Amniotic epithelial cell (primary cell): Measurements from ENCODE around the gene IMMP2L.

Experiments used
- DNase-seq: peaks from one replicate; pipeline ENCODE4 v3.0.0-alpha.2; 2010; ENCODE audit warnings: low read depth

Gene IMMP2L

DNA sequence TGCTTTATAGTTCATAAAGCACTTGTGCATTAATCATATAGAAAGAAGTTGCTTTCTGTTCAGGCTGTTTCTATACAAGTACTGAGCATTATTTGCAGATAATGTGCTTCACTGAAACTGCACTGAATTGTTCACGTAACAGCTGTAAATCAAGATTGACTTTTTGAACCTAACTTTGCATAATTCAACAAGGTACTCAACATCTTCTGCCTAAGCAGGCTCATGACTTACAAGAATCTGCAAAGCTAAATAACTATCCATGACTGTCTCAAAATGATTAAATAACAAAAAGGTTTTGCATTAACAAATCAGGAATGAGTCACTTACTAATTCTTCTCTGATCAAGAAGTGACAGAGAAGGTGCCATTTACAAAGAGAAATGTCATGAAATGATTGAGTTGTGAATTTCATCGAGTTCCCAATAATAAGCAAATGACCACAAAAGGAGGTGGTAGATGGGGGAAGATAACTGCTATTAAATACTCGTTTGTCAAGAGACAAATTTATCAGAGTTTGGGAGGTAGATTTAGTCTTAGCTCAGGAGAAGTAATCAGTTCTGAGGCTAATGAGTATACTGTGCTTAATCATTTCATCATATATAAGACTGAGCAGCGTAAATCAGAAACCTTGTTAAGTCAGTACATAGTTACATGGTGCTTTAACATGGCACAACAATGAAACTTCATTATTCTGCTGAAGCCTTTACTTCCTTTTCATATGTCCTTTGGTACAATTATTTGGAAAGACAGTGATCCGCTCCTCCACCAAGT, 632.6 kb downstream of the IMMP2L start:
- no peak for DNase-seq

- DNase-seq, result peak; percentile 76
These were observed 639.4 kb downstream of the IMMP2L start for GRCh38 chr7:110922906-110923305.

DNA sequence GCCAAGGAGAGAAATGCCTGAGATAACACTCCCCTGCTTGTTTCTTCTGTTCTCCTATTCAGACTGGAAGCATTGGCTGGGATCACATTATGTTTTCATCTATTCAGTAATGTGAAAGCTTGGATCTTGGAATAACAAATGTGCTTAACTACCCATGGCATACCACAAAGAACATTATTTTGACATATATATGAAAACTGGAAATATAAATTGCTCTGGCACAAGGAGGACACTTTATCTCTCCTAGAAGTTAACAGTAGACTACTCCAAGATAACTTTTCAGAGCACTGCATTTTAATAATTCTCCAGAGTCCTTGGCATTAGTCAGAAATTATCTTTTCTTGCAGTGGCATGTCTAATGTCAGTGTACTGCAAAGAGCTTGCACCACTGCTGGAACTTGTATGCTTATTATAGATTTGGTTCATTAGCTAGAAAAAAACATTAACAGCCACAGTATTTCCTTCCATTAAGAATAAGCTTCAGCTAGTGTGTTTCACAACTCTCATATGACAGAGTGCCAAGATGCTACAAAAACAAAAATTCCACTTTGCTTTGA, 640.6 kb downstream of the IMMP2L start:
- peak; percentile 78 for DNase-seq

DNA sequence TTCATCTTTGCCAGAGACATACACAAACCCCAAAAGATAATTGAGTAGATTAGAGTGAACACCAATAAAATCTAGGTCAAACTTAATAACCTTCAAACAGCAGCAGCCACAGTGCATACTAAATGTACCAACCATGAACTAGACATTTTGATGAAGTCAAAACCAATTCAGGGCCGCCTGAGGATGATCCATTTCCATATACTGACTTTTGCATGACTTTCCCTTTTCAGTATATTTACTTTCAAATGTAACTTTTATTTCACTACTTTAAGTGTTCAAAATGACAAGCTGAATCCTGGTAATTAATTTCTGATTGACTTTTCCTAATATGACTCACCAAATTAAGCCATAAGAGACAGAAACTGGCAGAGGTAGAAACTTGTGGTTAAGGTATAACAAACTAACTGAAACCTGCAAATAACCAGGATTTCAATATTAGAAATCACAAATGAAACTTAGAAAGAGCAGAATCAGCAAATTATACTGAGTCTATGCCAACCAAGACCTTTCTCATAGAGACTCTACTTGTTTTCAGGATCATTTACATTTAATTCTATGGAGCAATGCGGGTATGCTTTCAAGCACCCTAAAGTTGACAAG, 643.2 kb downstream of the IMMP2L start:
- DNase-seq, result no peak

- DNase-seq, result no peak
These were observed 648.0 kb downstream of the IMMP2L start for GRCh38 chr7:110914263-110914662.

DNA sequence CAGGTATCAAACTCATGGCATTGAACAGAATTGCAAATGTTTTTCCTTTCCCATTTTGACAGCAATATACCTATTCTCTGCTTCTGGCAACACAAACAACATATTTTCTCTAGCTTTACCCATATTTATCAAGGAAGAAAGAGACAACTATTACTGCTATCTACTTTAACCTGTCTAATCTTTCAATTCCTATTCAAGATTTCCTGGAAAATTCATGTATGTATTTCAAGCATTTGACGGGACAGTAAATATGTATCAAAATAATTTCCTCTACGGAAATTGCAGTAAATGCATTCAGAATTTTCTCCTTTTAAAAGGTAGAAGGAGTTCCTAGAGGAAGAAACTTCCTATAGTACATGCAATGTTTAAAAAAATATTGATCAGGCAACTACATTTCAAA, 650.7 kb downstream of the IMMP2L start:
- DNase-seq, result no peak

- DNase-seq, result no peak
These were observed 653.2 kb downstream of the IMMP2L start for GRCh38 chr7:110909117-110909516.

- no peak for DNase-seq
These were observed 656.3 kb downstream of the IMMP2L start for GRCh38 chr7:110905773-110906566.

GRCh38 chr7:110898516-110898915, 663.8 kb downstream of the IMMP2L start:
- no peak for DNase-seq

- no peak for DNase-seq
These were observed 664.8 kb downstream of the IMMP2L start for GRCh38 chr7:110897538-110897937.

DNA sequence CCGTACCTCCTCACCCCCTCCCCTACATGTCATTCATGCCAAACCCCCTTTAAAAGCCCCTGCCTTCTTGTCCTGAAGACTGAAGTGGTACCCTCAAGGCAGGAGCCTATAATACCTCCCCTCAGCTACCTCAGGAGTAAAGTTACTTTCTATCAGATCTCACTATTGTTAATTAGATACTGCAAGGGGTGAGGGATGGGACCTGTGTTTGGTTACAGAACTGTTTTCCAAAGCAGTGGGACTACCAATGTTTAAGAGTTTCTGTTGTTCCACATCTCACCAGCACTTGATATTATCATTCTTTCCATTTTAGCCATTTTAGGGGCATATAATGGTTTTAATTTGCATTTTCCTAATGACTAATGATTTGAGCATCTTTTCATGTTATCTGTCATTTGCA, 668.2 kb downstream of the IMMP2L start:
- DNase-seq, result no peak

- no peak for DNase-seq
These were observed 671.1 kb downstream of the IMMP2L start for GRCh38 chr7:110891197-110891596.

DNA sequence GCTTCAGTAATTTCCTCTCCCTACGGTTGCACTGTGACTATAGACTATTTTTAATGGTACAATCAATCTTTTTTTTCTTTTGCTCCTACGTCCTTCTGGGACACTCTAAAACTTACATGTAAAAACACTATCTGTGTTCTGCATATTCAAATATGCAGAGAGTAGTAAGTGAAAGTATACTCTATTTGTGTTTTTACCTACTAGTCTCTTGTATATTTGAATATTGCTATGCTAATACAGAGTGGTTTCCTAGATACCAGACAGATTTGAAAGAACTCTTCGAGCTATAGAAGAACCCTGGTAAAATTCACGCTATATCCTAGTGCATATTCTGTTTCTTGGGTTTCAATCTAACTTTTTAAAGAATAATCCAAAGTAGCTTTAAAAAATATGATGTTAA, 672.2 kb downstream of the IMMP2L start:
- no peak for DNase-seq

DNA sequence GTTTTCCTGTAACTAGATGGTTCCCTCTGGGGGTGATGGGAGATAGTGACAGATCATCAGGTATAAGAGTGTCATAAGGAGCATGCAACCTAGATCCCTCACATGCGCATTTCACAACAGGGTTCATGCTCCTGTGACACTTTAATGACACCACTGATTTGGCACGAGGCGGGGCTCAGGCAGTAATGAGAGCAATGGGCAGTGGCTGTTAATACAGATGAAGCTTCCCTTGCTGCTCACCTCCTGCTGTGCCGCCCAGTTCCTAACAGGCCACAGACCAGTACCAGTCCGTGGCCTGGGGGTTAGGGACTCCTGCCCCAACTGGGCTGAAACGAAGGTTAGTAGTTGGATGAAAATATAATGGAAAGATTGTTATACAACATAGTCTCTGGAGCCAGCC, 673.0 kb downstream of the IMMP2L start:
- DNase-seq, result no peak

GRCh38 chr7:110888641-110889040, 673.7 kb downstream of the IMMP2L start:
- no peak for DNase-seq

DNA sequence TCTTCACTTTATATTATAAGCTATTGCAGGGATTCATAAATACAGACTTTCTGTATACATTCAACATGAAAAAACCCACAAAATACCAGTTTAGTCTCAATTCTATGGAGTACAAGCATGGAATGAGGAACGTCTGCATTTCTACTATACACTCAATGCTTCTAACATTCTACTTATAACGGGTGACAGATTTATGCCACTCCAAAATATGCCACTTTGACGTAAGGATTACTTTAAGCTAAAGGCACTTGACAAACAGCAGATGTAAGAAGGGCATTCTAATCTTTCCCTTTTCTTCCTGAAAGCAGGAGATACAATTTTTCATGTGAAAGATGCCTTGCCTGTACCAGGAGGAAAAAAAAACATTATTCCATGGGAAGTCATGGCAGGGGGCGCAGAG, 676.8 kb downstream of the IMMP2L start:
- DNase-seq, result no peak

GRCh38 chr7:110881721-110882120, 680.6 kb downstream of the IMMP2L start:
- DNase-seq, result no peak

DNA sequence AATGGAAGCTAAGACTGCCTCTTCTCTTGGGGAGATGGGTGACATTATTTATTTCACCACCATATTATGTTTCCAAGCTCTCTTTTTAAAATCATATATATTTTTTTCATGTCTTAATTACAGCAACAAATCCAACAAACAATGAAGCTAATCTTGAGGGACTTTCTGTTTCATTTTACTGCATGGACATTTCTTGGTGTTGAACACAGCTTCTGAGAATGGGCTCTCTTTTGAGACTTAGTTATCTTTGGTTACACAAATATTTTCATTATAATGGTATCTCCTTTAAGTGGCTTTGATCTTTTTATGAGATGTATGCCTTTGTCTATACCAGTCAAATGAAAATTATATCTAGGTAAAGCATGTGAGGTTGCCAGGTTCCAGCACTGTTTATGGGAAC, 681.3 kb downstream of the IMMP2L start:
- no peak for DNase-seq

DNA sequence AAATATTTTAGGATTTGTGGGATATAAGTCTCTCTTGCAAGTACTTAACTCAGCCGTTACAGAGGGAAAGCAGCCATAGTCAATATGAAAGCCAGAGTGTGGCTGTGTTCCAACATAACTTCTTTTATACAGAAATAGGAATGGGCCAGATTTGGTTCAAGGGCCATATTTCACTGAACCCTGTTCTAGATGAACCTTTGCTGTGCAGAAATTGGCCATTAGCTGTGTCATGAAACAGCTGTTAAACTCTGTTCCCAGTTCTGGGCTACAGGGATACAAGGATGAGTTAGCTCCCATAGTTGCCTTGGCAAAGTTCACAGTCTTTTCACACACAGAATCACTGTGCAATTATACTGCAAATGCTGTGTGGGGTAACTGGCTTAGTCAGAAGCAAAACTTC, 685.3 kb downstream of the IMMP2L start:
- peak; percentile 1 for DNase-seq

GRCh38 chr7:110875346-110875745, 686.9 kb downstream of the IMMP2L start:
- DNase-seq, result no peak

- DNase-seq, result no peak
These were observed 690.4 kb downstream of the IMMP2L start for GRCh38 chr7:110871856-110872255.

GRCh38 chr7:110870926-110871325, 691.4 kb downstream of the IMMP2L start:
- DNase-seq, result no peak

DNA sequence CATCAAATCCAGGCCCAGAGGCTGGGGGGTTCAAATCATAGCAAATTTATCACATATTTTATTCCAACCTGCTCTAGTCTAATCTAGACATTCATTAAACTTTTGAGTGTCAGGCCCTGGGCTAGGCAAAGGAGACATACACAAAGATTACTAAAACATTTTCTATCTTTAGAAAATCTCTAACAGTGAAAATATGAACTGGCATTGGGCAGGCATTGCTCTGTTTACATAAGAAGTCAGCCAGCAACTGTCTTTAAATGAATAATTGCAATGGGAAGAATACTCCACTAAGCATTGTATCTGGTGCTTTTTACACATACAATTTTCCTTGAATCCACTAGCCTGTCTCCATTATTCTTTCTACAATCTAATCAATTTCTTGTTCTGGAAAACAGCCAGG, 693.8 kb downstream of the IMMP2L start:
- no peak for DNase-seq
